ENCODE results near the gene MACO1.

GRCh38 chr1:25430073-25430966, at the start of gene MACO1:
- TF ChIP-seq, protein P1, sequence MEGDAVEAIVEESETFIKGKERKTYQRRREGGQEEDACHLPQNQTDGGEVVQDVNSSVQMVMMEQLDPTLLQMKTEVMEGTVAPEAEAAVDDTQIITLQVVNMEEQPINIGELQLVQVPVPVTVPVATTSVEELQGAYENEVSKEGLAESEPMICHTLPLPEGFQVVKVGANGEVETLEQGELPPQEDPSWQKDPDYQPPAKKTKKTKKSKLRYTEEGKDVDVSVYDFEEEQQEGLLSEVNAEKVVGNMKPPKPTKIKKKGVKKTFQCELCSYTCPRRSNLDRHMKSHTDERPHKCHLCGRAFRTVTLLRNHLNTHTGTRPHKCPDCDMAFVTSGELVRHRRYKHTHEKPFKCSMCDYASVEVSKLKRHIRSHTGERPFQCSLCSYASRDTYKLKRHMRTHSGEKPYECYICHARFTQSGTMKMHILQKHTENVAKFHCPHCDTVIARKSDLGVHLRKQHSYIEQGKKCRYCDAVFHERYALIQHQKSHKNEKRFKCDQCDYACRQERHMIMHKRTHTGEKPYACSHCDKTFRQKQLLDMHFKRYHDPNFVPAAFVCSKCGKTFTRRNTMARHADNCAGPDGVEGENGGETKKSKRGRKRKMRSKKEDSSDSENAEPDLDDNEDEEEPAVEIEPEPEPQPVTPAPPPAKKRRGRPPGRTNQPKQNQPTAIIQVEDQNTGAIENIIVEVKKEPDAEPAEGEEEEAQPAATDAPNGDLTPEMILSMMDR (conservative IDR thresholded peaks at IDR 0.05), result no peak
- TF ChIP-seq EZH2 (IDR thresholded peaks at IDR 0.05; ENCODE audit: low read depth), result no peak

All from PC-9 (cell line).